GM19467 (cell line): ENCODE data around the gene EMILIN1.
"Not testable (repeated sequence)": the region's sequence is repeated elsewhere in the genome, so short reads cannot be mapped to it uniquely, and the experiment has no call there.

Experiments
- ATAC-seq: cut with Tn5 transposase; IDR thresholded peaks from one replicate; pipeline ENCODE4 v1.9.1; 2021; ENCODE audit warnings: mild to moderate bottlenecking, moderate library complexity; ENCODE audit not compliant: unreplicated experiment

EMILIN1 gene

GRCh38 chr2:27053776-27054175, 24.6 kb upstream of the EMILIN1 start:
- no peak for ATAC-seq

GRCh38 chr2:27054721-27055120, 23.7 kb upstream of the EMILIN1 start:
- ATAC-seq, result no peak

GRCh38 chr2:27057184-27057583, 21.2 kb upstream of the EMILIN1 start:
- no peak for ATAC-seq

- ATAC-seq, result no peak
Measured at GRCh38 chr2:27058210-27058609, 20.2 kb upstream of the EMILIN1 start.

GRCh38 chr2:27059141-27059820, 19.1 kb upstream of the EMILIN1 start:
- no peak for ATAC-seq

- no peak for ATAC-seq
Measured at GRCh38 chr2:27060323-27060722, 18.1 kb upstream of the EMILIN1 start.

GRCh38 chr2:27065128-27065527, 13.3 kb upstream of the EMILIN1 start:
- no peak for ATAC-seq

- ATAC-seq, result no peak
Measured at GRCh38 chr2:27067385-27067784, 11.0 kb upstream of the EMILIN1 start.

- no peak for ATAC-seq
Measured at GRCh38 chr2:27069436-27069835, 9.0 kb upstream of the EMILIN1 start.

- ATAC-seq, result no peak
Measured at GRCh38 chr2:27069961-27070618, 8.3 kb upstream of the EMILIN1 start.

- ATAC-seq, result no peak
Measured at GRCh38 chr2:27070653-27071276, 7.7 kb upstream of the EMILIN1 start.

- ATAC-seq, result peak; percentile 85
Measured at GRCh38 chr2:27071277-27071989, 7.0 kb upstream of the EMILIN1 start, which contains the start of gene OST4. TSS of gene OST4 (minus strand) at chr2:27071654.

- ATAC-seq, result peak; percentile 17
Measured at GRCh38 chr2:27071990-27072830, 6.2 kb upstream of the EMILIN1 start.

- ATAC-seq, result no peak
Measured at GRCh38 chr2:27072920-27073319, 5.5 kb upstream of the EMILIN1 start.

- ATAC-seq, result no peak
Measured at GRCh38 chr2:27073782-27074181, 4.6 kb upstream of the EMILIN1 start.

GRCh38 chr2:27074738-27075565, 3.5 kb upstream of the EMILIN1 start:
- no peak for ATAC-seq

GRCh38 chr2:27075566-27075871, 2.9 kb upstream of the EMILIN1 start:
- not testable (repeated sequence) for ATAC-seq

GRCh38 chr2:27076323-27076722, 2.1 kb upstream of the EMILIN1 start:
- ATAC-seq, result no peak

GRCh38 chr2:27077231-27077630, 1.2 kb upstream of the EMILIN1 start:
- ATAC-seq, result no peak
